ENCODE results near the gene HSCB. TPM values are rescaled to one million over a fixed set of nuclear protein-coding genes. Genes with fewer than 3 reads are reported as not detected.

HSCB gene
- total and polyA plus RNA-seq, 9 of the 15 experiments (the other 6 are each of a cell fraction or from before 2014, with no cell fraction given): 2.6 to 13.1 (median 8.6) TPM

DNA sequence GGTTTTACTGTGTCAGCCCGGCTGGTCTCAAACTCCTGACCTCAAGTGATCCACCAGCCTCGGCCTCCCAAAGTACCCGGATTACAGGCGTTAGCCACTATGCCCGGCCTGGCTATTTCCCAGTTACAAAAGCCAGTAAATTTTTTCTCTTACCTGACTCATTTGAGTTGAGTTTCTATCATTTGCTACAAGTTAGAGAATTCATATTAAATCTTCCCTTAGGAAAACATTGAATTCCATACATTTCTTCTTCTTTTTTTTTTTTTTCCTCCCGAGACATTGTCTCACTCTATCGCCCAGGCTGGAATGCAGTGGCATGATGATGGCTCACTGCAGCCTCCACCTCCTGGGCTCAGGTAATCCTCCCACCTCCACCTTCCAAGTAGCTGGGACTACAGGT is 26.2 kb upstream of the HSCB start (continued):
- TF ChIP-seq ZNF133 (CRISPR knock-in tag; IDR thresholded peaks at IDR 0.05) (no peak), ZNF444 (CRISPR knock-in tag; IDR thresholded peaks at IDR 0.05) (no peak)
- TF ChIP-seq, protein P1, sequence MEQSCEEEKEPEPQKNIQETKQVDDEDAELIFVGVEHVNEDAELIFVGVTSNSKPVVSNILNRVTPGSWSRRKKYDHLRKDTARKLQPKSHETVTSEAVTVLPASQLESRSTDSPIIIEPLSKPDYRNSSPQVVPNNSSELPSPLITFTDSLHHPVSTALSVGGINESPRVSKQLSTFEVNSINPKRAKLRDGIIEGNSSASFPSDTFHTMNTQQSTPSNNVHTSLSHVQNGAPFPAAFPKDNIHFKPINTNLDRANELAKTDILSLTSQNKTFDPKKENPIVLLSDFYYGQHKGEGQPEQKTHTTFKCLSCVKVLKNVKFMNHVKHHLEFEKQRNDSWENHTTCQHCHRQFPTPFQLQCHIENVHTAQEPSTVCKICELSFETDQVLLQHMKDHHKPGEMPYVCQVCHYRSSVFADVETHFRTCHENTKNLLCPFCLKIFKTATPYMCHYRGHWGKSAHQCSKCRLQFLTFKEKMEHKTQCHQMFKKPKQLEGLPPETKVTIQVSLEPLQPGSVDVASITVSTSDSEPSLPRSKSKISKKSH (CRISPR knock-in tag; IDR thresholded peaks at IDR 0.05): no peak

DNA sequence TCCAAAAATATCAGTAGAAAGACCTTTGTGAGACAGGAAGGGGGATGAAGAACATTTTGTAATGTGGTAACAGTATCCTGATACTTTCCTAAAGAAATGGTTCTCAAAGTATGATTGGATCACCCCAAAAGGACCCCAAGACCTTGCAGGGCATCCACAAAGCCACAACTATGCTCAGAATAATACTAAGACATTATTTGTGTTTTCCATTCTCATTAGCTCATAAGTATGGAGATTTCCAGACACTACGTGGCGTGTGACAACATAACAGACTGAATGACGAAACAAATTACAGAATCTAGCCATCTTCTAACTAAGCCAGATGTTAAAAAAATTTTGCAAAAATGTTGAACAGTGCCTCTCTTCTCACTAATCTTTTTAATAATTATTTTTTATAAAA is 25.2 kb upstream of the HSCB start:
- Histone ChIP-seq H3K9ac (ENCODE audit: insufficient read depth in 1 of 2, low read depth in 2 of 2, low read length in 2 of 2) (no peak overlapping the region), H3K79me2 (ENCODE audit: control insufficient read depth, insufficient read depth, low read length) (no peaks in the 10 kb centered on the region), H3K27me3 (ENCODE audit: control insufficient read depth in 2 of 2, insufficient read depth in 2 of 2, low read length in 2 of 2) (no peaks in the 10 kb centered on the region), H4K20me1 (replicated peaks; ENCODE audit: control insufficient read depth, insufficient read depth, low read length) (no peaks in the 10 kb centered on the region), H3K36me3 (ENCODE audit: control insufficient read depth, insufficient read depth, low read length) (peaks cover 54% of the 10 kb centered on the region), H3K27ac (ENCODE audit: extremely low read depth, low read depth, low read length) (no peak overlapping the region), H3K9me3 (replicated peaks; ENCODE audit: control insufficient read depth, insufficient read depth, low read depth, low read length) (no peaks in the 10 kb centered on the region), H3K4me3 (no peak overlapping the region), H3K9me1 (ENCODE audit: control insufficient read depth, insufficient read depth, low read length) (no peaks in the 10 kb centered on the region), H3K4me2 (ENCODE audit: insufficient read depth, low read length) (no peak overlapping the region), H2AFZ (ENCODE audit: low read depth, low read length) (no peak overlapping the region), H3K4me1 (replicated peaks in 1 of 2; ENCODE audit: control insufficient read depth in 2 of 2, insufficient read depth in 2 of 2, low read length in 2 of 2) (no peaks in the 10 kb centered on the region)
- ChIA-PET POLR2A (interaction anchor here (0.7 to 2.4 kb wide), 2 partner anchors 10 to 1910 kb away, joined by 3 to 8 read pairs; no protein-coding TSS in a partner anchor), CTCF (ENCODE audit: low intra/inter-chr PET ratio) (no interaction called here)
- WGBS (ENCODE audit: insufficient coverage, low coverage, missing lambda C conversion rate): 100% methylated on average over 3 of the region's 3 CpGs
- intact Hi-C loops (cut with micrococcal nuclease) (no loop called here), in situ Hi-C loops (cut with MboI) (no loop called here)
- no peak for DNase-seq (ENCODE audit: extremely low read depth in 1 of 4, low spot score in 3 of 4)
- no peak for ATAC-seq
- no peak for FAIRE-seq
- BruUV-seq (replicated peaks): no TSS peak
- TF ChIP-seq, protein P2, sequence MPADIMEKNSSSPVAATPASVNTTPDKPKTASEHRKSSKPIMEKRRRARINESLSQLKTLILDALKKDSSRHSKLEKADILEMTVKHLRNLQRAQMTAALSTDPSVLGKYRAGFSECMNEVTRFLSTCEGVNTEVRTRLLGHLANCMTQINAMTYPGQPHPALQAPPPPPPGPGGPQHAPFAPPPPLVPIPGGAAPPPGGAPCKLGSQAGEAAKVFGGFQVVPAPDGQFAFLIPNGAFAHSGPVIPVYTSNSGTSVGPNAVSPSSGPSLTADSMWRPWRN (IDR thresholded peaks at IDR 0.05; ENCODE audit: low read depth): no peak
- TF ChIP-seq SMARCA4 (IDR thresholded peaks at IDR 0.05) (no peak), POLR2H (tag; IDR thresholded peaks at IDR 0.05; ENCODE audit: low read depth) (no peak), PURB (CRISPR knock-in tag; IDR thresholded peaks at IDR 0.05; ENCODE audit: low read depth) (no peak), FIP1L1 (IDR thresholded peaks at IDR 0.05; ENCODE audit: low read depth, low read length, poor library complexity, severe bottlenecking) (no peak), SMAD3 (CRISPR knock-in tag; conservative IDR thresholded peaks at IDR 0.05) (no peak)
- TF ChIP-seq, protein P3, sequence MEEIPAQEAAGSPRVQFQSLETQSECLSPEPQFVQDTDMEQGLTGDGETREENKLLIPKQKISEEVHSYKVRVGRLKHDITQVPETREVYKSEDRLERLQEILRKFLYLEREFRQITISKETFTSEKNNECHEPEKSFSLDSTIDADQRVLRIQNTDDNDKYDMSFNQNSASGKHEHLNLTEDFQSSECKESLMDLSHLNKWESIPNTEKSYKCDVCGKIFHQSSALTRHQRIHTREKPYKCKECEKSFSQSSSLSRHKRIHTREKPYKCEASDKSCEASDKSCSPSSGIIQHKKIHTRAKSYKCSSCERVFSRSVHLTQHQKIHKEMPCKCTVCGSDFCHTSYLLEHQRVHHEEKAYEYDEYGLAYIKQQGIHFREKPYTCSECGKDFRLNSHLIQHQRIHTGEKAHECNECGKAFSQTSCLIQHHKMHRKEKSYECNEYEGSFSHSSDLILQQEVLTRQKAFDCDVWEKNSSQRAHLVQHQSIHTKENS (CRISPR knock-in tag; IDR thresholded peaks at IDR 0.05): no peak
- TF ChIP-seq, protein P4, sequence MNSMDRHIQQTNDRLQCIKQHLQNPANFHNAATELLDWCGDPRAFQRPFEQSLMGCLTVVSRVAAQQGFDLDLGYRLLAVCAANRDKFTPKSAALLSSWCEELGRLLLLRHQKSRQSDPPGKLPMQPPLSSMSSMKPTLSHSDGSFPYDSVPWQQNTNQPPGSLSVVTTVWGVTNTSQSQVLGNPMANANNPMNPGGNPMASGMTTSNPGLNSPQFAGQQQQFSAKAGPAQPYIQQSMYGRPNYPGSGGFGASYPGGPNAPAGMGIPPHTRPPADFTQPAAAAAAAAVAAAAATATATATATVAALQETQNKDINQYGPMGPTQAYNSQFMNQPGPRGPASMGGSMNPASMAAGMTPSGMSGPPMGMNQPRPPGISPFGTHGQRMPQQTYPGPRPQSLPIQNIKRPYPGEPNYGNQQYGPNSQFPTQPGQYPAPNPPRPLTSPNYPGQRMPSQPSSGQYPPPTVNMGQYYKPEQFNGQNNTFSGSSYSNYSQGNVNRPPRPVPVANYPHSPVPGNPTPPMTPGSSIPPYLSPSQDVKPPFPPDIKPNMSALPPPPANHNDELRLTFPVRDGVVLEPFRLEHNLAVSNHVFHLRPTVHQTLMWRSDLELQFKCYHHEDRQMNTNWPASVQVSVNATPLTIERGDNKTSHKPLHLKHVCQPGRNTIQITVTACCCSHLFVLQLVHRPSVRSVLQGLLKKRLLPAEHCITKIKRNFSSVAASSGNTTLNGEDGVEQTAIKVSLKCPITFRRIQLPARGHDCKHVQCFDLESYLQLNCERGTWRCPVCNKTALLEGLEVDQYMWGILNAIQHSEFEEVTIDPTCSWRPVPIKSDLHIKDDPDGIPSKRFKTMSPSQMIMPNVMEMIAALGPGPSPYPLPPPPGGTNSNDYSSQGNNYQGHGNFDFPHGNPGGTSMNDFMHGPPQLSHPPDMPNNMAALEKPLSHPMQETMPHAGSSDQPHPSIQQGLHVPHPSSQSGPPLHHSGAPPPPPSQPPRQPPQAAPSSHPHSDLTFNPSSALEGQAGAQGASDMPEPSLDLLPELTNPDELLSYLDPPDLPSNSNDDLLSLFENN (IDR thresholded peaks at IDR 0.05; ENCODE audit: low read depth in 2 of 2, low read length in 2 of 2): no peak
- TF ChIP-seq, protein P5, sequence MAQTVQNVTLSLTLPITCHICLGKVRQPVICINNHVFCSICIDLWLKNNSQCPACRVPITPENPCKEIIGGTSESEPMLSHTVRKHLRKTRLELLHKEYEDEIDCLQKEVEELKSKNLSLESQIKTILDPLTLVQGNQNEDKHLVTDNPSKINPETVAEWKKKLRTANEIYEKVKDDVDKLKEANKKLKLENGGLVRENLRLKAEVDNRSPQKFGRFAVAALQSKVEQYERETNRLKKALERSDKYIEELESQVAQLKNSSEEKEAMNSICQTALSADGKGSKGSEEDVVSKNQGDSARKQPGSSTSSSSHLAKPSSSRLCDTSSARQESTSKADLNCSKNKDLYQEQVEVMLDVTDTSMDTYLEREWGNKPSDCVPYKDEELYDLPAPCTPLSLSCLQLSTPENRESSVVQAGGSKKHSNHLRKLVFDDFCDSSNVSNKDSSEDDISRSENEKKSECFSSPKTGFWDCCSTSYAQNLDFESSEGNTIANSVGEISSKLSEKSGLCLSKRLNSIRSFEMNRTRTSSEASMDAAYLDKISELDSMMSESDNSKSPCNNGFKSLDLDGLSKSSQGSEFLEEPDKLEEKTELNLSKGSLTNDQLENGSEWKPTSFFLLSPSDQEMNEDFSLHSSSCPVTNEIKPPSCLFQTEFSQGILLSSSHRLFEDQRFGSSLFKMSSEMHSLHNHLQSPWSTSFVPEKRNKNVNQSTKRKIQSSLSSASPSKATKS (CRISPR knock-in tag; IDR thresholded peaks at IDR 0.05): no peak

Measured in K562 (cell line).